ENCODE results near the gene PLK2. TPM values are rescaled to one million over a fixed set of nuclear protein-coding genes. Genes with fewer than 3 reads are reported as not detected.

The PLK2 gene
- total and polyA plus RNA-seq, 9 of the 15 experiments (the other 6 are each of a cell fraction or from before 2014, with no cell fraction given): 0.58 TPM; not detected in 8

GRCh38 chr5:58458743-58459145 is 1.1 kb downstream of the PLK2 start:
- in situ Hi-C loops (cut with MboI): loop anchor here (25.0 kb wide), 2 partner anchors 671 to 971 kb away; partner anchors contain the start of gene ACTBL2
- Histone ChIP-seq H3K4me3 (no peak overlapping the region), H3K4me1 (replicated peaks in 1 of 2; ENCODE audit: control insufficient read depth in 2 of 2, insufficient read depth in 2 of 2, low read length in 2 of 2) (peaks cover 0 to 12% of the 10 kb centered on the region in 2 experiments; a peak in 1 of 5 replicates), H3K79me2 (ENCODE audit: control insufficient read depth, insufficient read depth, low read length) (no peaks in the 10 kb centered on the region), H3K9me1 (ENCODE audit: control insufficient read depth, insufficient read depth, low read length) (no peaks in the 10 kb centered on the region), H3K27ac (ENCODE audit: extremely low read depth, low read depth, low read length) (no peak overlapping the region), H4K20me1 (replicated peaks; ENCODE audit: control insufficient read depth, insufficient read depth, low read length) (no peaks in the 10 kb centered on the region), H3K9ac (ENCODE audit: insufficient read depth in 1 of 2, low read depth in 2 of 2, low read length in 2 of 2) (no peak overlapping the region), H2AFZ (ENCODE audit: low read depth, low read length) (no peak overlapping the region), H3K4me2 (ENCODE audit: insufficient read depth, low read length) (no peak overlapping the region), H3K9me3 (replicated peaks; ENCODE audit: control insufficient read depth, insufficient read depth, low read depth, low read length) (no peaks in the 10 kb centered on the region), H3K27me3 (ENCODE audit: control insufficient read depth in 2 of 2, insufficient read depth in 2 of 2, low read length in 2 of 2) (no peaks in the 10 kb centered on the region), H3K36me3 (ENCODE audit: control insufficient read depth, insufficient read depth, low read length) (no peaks in the 10 kb centered on the region)
- intact Hi-C loops (cut with micrococcal nuclease): no loop called here
- no peak for DNase-seq (ENCODE audit: extremely low read depth in 1 of 4, low spot score in 3 of 4)
- ChIA-PET POLR2A (interaction anchor here (0.6 kb wide), 1 partner anchor 62 kb away, joined by 3 read pairs; no protein-coding TSS in a partner anchor), CTCF (ENCODE audit: low intra/inter-chr PET ratio) (no interaction called here)
- BruUV-seq (replicated peaks): no TSS peak
- no peak for TF ChIP-seq RHOXF2B (CRISPR knock-in tag; conservative IDR thresholded peaks at IDR 0.05)
- no peak for TF ChIP-seq HDAC8 (tag; IDR thresholded peaks at IDR 0.05)
- TF ChIP-seq ZNF780A (CRISPR knock-in tag; IDR thresholded peaks at IDR 0.05): no peak
- TF ChIP-seq NCOA6 (IDR thresholded peaks at IDR 0.05): no peak
- FAIRE-seq: no peak
- 18% methylated on average over 9 of the region's 9 CpGs for WGBS (ENCODE audit: insufficient coverage, low coverage, missing lambda C conversion rate)
- no peak for ATAC-seq

GRCh38 chr5:58458141-58458742 is 1.6 kb downstream of the PLK2 start:
- in situ Hi-C loops (cut with MboI) (loop anchor here (25.0 kb wide), 2 partner anchors 671 to 971 kb away; partner anchors contain the start of gene ACTBL2), intact Hi-C loops (cut with micrococcal nuclease) (no loop called here)
- H3K27me3 ChIP-seq (ENCODE audit: control insufficient read depth in 2 of 2, insufficient read depth in 2 of 2, low read length in 2 of 2): no peaks in the 10 kb centered on the region
- no peak overlapping the region for H3K27ac ChIP-seq (ENCODE audit: extremely low read depth, low read depth, low read length)
- TF ChIP-seq, protein P1, sequence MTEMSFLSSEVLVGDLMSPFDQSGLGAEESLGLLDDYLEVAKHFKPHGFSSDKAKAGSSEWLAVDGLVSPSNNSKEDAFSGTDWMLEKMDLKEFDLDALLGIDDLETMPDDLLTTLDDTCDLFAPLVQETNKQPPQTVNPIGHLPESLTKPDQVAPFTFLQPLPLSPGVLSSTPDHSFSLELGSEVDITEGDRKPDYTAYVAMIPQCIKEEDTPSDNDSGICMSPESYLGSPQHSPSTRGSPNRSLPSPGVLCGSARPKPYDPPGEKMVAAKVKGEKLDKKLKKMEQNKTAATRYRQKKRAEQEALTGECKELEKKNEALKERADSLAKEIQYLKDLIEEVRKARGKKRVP (CRISPR knock-in tag; IDR thresholded peaks at IDR 0.05): no peak
- TF ChIP-seq PATZ1 (CRISPR knock-in tag; IDR thresholded peaks at IDR 0.05; ENCODE audit: borderline replicate concordance) (no peak), ZNF584 (CRISPR knock-in tag; IDR thresholded peaks at IDR 0.05; ENCODE audit: low read depth) (no peak), HMG20A (CRISPR knock-in tag; conservative IDR thresholded peaks at IDR 0.05) (no peak), COPS2 (conservative IDR thresholded peaks at IDR 0.05) (no peak)
- no peak overlapping the region for H3K4me2 ChIP-seq (ENCODE audit: insufficient read depth, low read length)
- no peaks in the 10 kb centered on the region for H3K36me3 ChIP-seq (ENCODE audit: control insufficient read depth, insufficient read depth, low read length)
- H3K9me3 ChIP-seq (replicated peaks; ENCODE audit: control insufficient read depth, insufficient read depth, low read depth, low read length): no peaks in the 10 kb centered on the region
- DNase-seq (ENCODE audit: extremely low read depth in 1 of 4, low spot score in 3 of 4) (no peak), FAIRE-seq (no peak), ATAC-seq (no peak)
- H3K4me3 ChIP-seq: no peak overlapping the region
- CTCF ChIA-PET (ENCODE audit: low intra/inter-chr PET ratio): no interaction called here
- no TSS peak for BruUV-seq (replicated peaks)
- H3K9ac ChIP-seq (ENCODE audit: insufficient read depth in 1 of 2, low read depth in 2 of 2, low read length in 2 of 2): no peak overlapping the region
- no peaks in the 10 kb centered on the region for H3K79me2 ChIP-seq (ENCODE audit: control insufficient read depth, insufficient read depth, low read length)
- H3K9me1 ChIP-seq (ENCODE audit: control insufficient read depth, insufficient read depth, low read length): no peaks in the 10 kb centered on the region
- POLR2A ChIA-PET: interaction anchor here (0.6 kb wide), 1 partner anchor 62 kb away, joined by 3 read pairs; no protein-coding TSS in a partner anchor
- peaks cover 0 to 12% of the 10 kb centered on the region in 2 experiments; a peak in 1 of 5 replicates for H3K4me1 ChIP-seq (replicated peaks in 1 of 2; ENCODE audit: control insufficient read depth in 2 of 2, insufficient read depth in 2 of 2, low read length in 2 of 2)
- no peaks in the 10 kb centered on the region for H4K20me1 ChIP-seq (replicated peaks; ENCODE audit: control insufficient read depth, insufficient read depth, low read length)
- H2AFZ ChIP-seq (ENCODE audit: low read depth, low read length): no peak overlapping the region
- 0% methylated on average over 7 of the region's 7 CpGs for WGBS (ENCODE audit: insufficient coverage, low coverage, missing lambda C conversion rate)
